HepG2 (cell line): ENCODE results near the gene CCR9. TPM values are rescaled to one million over a fixed set of nuclear protein-coding genes. Genes with fewer than 3 reads are reported as not detected.

Experiments used
- ATAC-seq: fragments of 200-7000 bp; cut with Tn5 transposase; 3 replicates; pipeline ENCODE4 v1.9.1; 2020; ENCODE audit warnings: mild to moderate bottlenecking, moderate library complexity
- BruUV-seq: library from RNA; stranded (reverse); fragments of 400-500 nt; replicated peaks from 2 replicates; lab custom pipeline; 2021; lab: Mats Ljungman, UMichigan
- CTCF ChIA-PET: fragments of 300-600 bp; formaldehyde crosslinking; extraction: SDS; loops from one replicate; lab custom pipeline; 2021; ENCODE audit warnings: low total read pairs, inconsistent platforms, low intra/inter-chr PET ratio; lab: Yijun Ruan, JAX
- POLR2A ChIA-PET: fragments of 350-600 bp; sonication (Branson Sonifier 250); formaldehyde crosslinking; loops from one replicate; lab custom pipeline; 2020; ENCODE audit warnings: antibody characterized with exemption, inconsistent platforms; lab: Yijun Ruan, JAX
- DNase-seq: peaks from one replicate; pipeline ENCODE4 v3.0.0-alpha.2; 2015; ENCODE audit warnings: low spot score
- FAIRE-seq: peaks from 3 replicates; lab custom pipeline; 2011; peaks lifted over from hg19 to GRCh38; lab: Jason Lieb, UNC
- H2AFZ ChIP-seq: one replicate; pipeline ENCODE4 v1.6.1; 2011; ENCODE audit warnings: low read length, inconsistent platforms
- H3K27ac ChIP-seq: fragments of 300-600 bp; 3 replicates; pipeline ENCODE4 v1.8.0; 2011; ENCODE audit warnings: mixed run types, mild to moderate bottlenecking, mixed read lengths, low read length, inconsistent platforms; ENCODE audit not compliant: insufficient read depth; ENCODE audit errors: extremely low read length
- H3K27me3 ChIP-seq, 2 experiments: fragments of 200-600 bp in 1 of 2; 2 replicates in 1 of 2; 3 replicates in 1 of 2; pipeline versions ENCODE4 v1.6.0 to v1.8.0; 2011; ENCODE audit warnings: low read length in 2 of 2, mild to moderate bottlenecking in 2 of 2, moderate library complexity in 2 of 2, inconsistent platforms in 1 of 2; ENCODE audit not compliant: insufficient read depth in 2 of 2, control insufficient read depth in 1 of 2
- H3K36me3 ChIP-seq, 2 experiments: fragments of 200-600 bp in 1 of 2; replicated peaks in 1 of 2; 2 replicates in 1 of 2; 3 replicates in 1 of 2; pipeline versions ENCODE4 v1.5.1 to v1.8.0; 2011; ENCODE audit warnings: low read length in 2 of 2, inconsistent platforms in 1 of 2; ENCODE audit not compliant: insufficient read depth in 2 of 2, control insufficient read depth in 1 of 2
- H3K4me1 ChIP-seq: 2 replicates; pipeline ENCODE4 v1.5.1; 2012; ENCODE audit warnings: low read length, inconsistent platforms; ENCODE audit not compliant: insufficient read depth
- H3K4me2 ChIP-seq: 2 replicates; pipeline ENCODE4 v1.6.0; 2011; ENCODE audit warnings: low read depth, low read length, inconsistent platforms
- H3K4me3 ChIP-seq, 3 experiments: fragments of 200-600 bp in 1 of 3; sonication (generic), shearing (Covaris generic) in 1 of 3; replicated peaks in 1 of 3; 2 replicates each; pipeline ENCODE4 v1.5.1; 2011 to 2016; ENCODE audit warnings: low read length in 3 of 3, inconsistent platforms in 2 of 3, low read depth in 2 of 3, mild to moderate bottlenecking in 2 of 3, control low read depth in 1 of 3, mixed read lengths in 1 of 3; ENCODE audit not compliant: insufficient read depth in 1 of 3
- H3K79me2 ChIP-seq: one replicate; pipeline ENCODE4 v1.6.1; 2011; ENCODE audit warnings: low read length, inconsistent platforms; ENCODE audit not compliant: insufficient read depth
- H3K9ac ChIP-seq: 2 replicates; pipeline ENCODE4 v1.6.0; 2011; ENCODE audit warnings: mild to moderate bottlenecking, low read depth, low read length, inconsistent platforms; ENCODE audit not compliant: insufficient read depth
- H3K9me3 ChIP-seq: 2 replicates; pipeline ENCODE4 v1.5.1; 2012; ENCODE audit warnings: mild to moderate bottlenecking, low read length
- H4K20me1 ChIP-seq: 2 replicates; pipeline ENCODE4 v1.6.0; 2011; ENCODE audit warnings: inconsistent platforms, mild to moderate bottlenecking, low read length, moderate library complexity; ENCODE audit not compliant: insufficient read depth
- E2F5 ChIP-seq: sonication (generic); formaldehyde crosslinking; conservative IDR thresholded peaks from 2 replicates; pipeline ENCODE4 v1.4.0; 2020; ENCODE audit warnings: missing genetic modification reagents
- HNRNPL ChIP-seq: fragments of 200-400 bp; formaldehyde crosslinking; IDR thresholded peaks from 2 replicates; pipeline ENCODE4 v1.6.1; 2017; ENCODE audit warnings: mild to moderate bottlenecking, low read depth, low read length
- MAFF ChIP-seq: IDR thresholded peaks from 2 replicates; pipeline ENCODE4 v1.6.1; 2011; ENCODE audit warnings: low read depth, low read length, improper control_type of control experiment
- NFE2 ChIP-seq: sonication (generic); formaldehyde crosslinking; IDR thresholded peaks from 2 replicates; pipeline ENCODE4 v1.4.0; 2020; ENCODE audit warnings: missing genetic modification reagents
- NR3C1 ChIP-seq: sonication (generic); formaldehyde crosslinking; IDR thresholded peaks from 2 replicates; pipeline ENCODE4 v1.4.0; 2020; ENCODE audit warnings: missing genetic modification reagents
- SIN3A ChIP-seq: IDR thresholded peaks from 2 replicates; pipeline ENCODE4 v1.6.1; 2011; ENCODE audit warnings: low read depth, mild to moderate bottlenecking, control low read depth, low read length, borderline replicate concordance
- ZNF567 ChIP-seq: sonication (generic); formaldehyde crosslinking; IDR thresholded peaks from 2 replicates; pipeline ENCODE4 v1.8.1; 2023; ENCODE audit warnings: mild to moderate bottlenecking, missing genetic modification reagents, borderline replicate concordance
- ZNF576 ChIP-seq: sonication (generic); formaldehyde crosslinking; IDR thresholded peaks from 2 replicates; pipeline ENCODE4 v1.4.0; 2020; ENCODE audit warnings: mild to moderate bottlenecking, missing genetic modification reagents
- ZNF772 ChIP-seq: sonication (generic); formaldehyde crosslinking; IDR thresholded peaks from 2 replicates; pipeline ENCODE4 v1.5.0; 2020; ENCODE audit warnings: mild to moderate bottlenecking, missing genetic modification reagents
- ZSCAN30 ChIP-seq: sonication (generic); formaldehyde crosslinking; IDR thresholded peaks from 2 replicates; pipeline ENCODE4 v1.5.0; 2020; ENCODE audit warnings: mild to moderate bottlenecking, missing genetic modification reagents
- WGBS: methylation state at CpG from one replicate; pipeline ENCODE4 v1.1.6; 2017; ENCODE audit warnings: low lambda C conversion rate; 5-methylcytosine and 5-hydroxymethylcytosine counted together
- in situ Hi-C: cut with HindIII; loops from 2 replicates; pipeline ENCODE4 v1.10.0; 2017; ENCODE audit warnings: low pct_unique_long_range_greater_than_20kb; ENCODE audit not compliant: extremely low pct_ligation_motif_present
- intact Hi-C: fragments of 100-400 bp; cut with micrococcal nuclease; formaldehyde crosslinking; loops from one replicate; pipeline ENCODE4 v1.10.0; 2022; ENCODE audit not compliant: unreplicated experiment
- polyA plus RNA-seq, 8 experiments: library from polyadenylated mRNA; depleted of rRNA in 3 of 8; stranded (reverse) in 7 of 8; unstranded in 1 of 8; fragments of >200 nt; fragmentation: Illumina TruSeq in 4 of 8; extraction: Trizol in 4 of 8; gene quantifications; 2 replicates each; pipeline versions ENCODE4 v1.2.1 to v1.2.3, GENCODE V29; 2011 to 2016; ENCODE audit warnings: low read depth in 4 of 8, missing spikeins in 1 of 8, mixed read lengths in 1 of 8; ENCODE audit not compliant: insufficient read depth in 1 of 8
- total RNA-seq, 5 experiments: library from RNA; depleted of rRNA; stranded (reverse); fragments of >200 nt; fragmentation: Illumina TruSeq; extraction: Trizol; gene quantifications; 2 replicates each; pipeline ENCODE4 v1.2.3, GENCODE V29; 2016; ENCODE audit warnings: low read depth in 1 of 5
- TF ChIP-seq, protein P1 (sequence below): sonication (generic); formaldehyde crosslinking; conservative IDR thresholded peaks from 2 replicates; pipeline ENCODE4 v1.4.0; 2020; ENCODE audit warnings: missing genetic modification reagents

The CCR9 gene
- total and polyA plus RNA-seq, 2 of the 13 experiments (the other 11 are each of a cell fraction or from before 2014, with no cell fraction given): not detected

DNA sequence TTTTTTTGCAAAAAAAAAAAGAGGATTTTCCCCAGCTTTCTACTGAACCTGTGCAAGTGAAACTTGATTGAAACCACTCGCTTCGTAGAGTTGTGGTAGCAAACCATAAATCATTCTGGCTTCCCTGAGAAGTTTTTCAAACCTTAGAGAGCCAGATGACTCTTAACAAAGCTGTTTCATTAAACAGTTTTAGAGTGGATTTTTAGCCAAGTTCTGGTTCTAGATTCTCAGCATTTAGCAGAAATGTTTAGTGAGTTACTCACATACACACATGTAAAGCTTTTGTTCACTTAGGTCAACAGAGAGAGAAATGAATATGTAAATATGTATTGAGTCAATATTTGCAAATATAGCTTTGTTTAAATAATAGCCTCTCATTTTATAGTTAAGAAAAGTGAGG lies 18.1 kb upstream of the CCR9 start:
- Histone ChIP-seq H4K20me1 (no peaks in the 10 kb centered on the region), H3K27ac (no peak overlapping the region), H3K4me3 (no peak overlapping the region), H3K9ac (no peak overlapping the region), H3K4me2 (no peak overlapping the region), H3K79me2 (no peaks in the 10 kb centered on the region), H3K36me3 (no peaks in the 10 kb centered on the region), H3K27me3 (no peaks in the 10 kb centered on the region; a peak in 1 of 5 replicates), H3K4me1 (no peaks in the 10 kb centered on the region), H2AFZ (no peak overlapping the region), H3K9me3 (no peaks in the 10 kb centered on the region)
- no peak for FAIRE-seq
- DNase-seq: no peak
- intact Hi-C loops: no loop called here
- ChIA-PET POLR2A (no interaction called here), CTCF (no interaction called here)
- BruUV-seq: no TSS peak
- in situ Hi-C loops: no loop called here
- WGBS: 54% methylated on average over 2 of the region's 2 CpGs
- TF ChIP-seq HNRNPL: no peak
- no peak for TF ChIP-seq ZNF576 (CRISPR knock-in tag)
- TF ChIP-seq ZNF772 (CRISPR knock-in tag): no peak
- ATAC-seq: no peak

DNA sequence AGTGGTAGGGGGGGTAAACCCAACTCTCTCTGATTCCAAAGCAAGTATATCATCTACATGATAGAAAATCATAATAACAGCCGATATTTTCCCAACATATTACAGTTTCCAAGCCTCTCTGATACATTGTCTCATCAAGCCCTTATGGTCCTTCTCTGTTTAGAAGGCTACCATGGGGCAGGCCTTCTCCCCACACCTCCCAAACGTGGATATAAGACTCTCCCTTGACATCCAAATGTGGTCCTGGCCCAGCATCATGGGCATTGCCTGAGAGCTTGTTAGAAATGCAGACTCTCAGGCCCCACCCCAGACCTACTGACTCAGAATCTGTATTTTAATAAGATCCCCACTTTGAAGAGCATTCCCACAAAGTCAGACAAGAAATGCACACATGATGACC lies 17.7 kb upstream of the CCR9 start:
- H2AFZ ChIP-seq: no peak overlapping the region
- H3K4me3 ChIP-seq: no peak overlapping the region
- TF ChIP-seq ZNF567 (no peak), ZSCAN30 (CRISPR knock-in tag) (no peak), MAFF (no peak), NFE2 (no peak), SIN3A (no peak), NR3C1 (no peak), E2F5 (no peak)
- TF ChIP-seq, protein P1, sequence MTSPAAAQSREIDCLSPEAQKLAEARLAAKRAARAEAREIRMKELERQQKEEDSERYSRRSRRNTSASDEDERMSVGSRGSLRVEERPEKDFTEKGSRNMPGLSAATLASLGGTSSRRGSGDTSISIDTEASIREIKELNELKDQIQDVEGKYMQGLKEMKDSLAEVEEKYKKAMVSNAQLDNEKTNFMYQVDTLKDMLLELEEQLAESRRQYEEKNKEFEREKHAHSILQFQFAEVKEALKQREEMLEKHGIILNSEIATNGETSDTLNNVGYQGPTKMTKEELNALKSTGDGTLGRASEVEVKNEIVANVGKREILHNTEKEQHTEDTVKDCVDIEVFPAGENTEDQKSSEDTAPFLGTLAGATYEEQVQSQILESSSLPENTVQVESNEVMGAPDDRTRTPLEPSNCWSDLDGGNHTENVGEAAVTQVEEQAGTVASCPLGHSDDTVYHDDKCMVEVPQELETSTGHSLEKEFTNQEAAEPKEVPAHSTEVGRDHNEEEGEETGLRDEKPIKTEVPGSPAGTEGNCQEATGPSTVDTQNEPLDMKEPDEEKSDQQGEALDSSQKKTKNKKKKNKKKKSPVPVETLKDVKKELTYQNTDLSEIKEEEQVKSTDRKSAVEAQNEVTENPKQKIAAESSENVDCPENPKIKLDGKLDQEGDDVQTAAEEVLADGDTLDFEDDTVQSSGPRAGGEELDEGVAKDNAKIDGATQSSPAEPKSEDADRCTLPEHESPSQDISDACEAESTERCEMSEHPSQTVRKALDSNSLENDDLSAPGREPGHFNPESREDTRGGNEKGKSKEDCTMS: no peak
- TF ChIP-seq, all 625 proteins: peak for 0
- no peak overlapping the region for H3K9ac ChIP-seq
- H4K20me1 ChIP-seq: no peaks in the 10 kb centered on the region
- no peaks in the 10 kb centered on the region for H3K4me1 ChIP-seq
- H3K27ac ChIP-seq: no peak overlapping the region
- intact Hi-C loops: no loop called here
- H3K36me3 ChIP-seq: no peaks in the 10 kb centered on the region
- no peaks in the 10 kb centered on the region for H3K79me2 ChIP-seq
- no peaks in the 10 kb centered on the region for H3K9me3 ChIP-seq
- BruUV-seq: no TSS peak
- no peaks in the 10 kb centered on the region; a peak in 1 of 5 replicates for H3K27me3 ChIP-seq
- in situ Hi-C loops: no loop called here
- FAIRE-seq (no peak), DNase-seq (no peak), ATAC-seq (no peak)
- POLR2A ChIA-PET: no interaction called here
- 0% methylated on average over 2 of the region's 2 CpGs for WGBS
- no peak overlapping the region for H3K4me2 ChIP-seq
- CTCF ChIA-PET: no interaction called here
